ENCODE data around the gene NUDT9.

The NUDT9 gene

GRCh38 chr4:87506974-87507701 is 84.8 kb downstream of the NUDT9 start:
- no peaks in the 10 kb centered on the region for H3K36me3 ChIP-seq
- no peaks in the 10 kb centered on the region for H3K27me3 ChIP-seq
- DNase-seq = no peak
- no peaks in the 10 kb centered on the region for H3K9me3 ChIP-seq
- no peak overlapping the region for H3K4me3 ChIP-seq (ENCODE audit: low read depth, low read length)
- TF ChIP-seq, protein P1, sequence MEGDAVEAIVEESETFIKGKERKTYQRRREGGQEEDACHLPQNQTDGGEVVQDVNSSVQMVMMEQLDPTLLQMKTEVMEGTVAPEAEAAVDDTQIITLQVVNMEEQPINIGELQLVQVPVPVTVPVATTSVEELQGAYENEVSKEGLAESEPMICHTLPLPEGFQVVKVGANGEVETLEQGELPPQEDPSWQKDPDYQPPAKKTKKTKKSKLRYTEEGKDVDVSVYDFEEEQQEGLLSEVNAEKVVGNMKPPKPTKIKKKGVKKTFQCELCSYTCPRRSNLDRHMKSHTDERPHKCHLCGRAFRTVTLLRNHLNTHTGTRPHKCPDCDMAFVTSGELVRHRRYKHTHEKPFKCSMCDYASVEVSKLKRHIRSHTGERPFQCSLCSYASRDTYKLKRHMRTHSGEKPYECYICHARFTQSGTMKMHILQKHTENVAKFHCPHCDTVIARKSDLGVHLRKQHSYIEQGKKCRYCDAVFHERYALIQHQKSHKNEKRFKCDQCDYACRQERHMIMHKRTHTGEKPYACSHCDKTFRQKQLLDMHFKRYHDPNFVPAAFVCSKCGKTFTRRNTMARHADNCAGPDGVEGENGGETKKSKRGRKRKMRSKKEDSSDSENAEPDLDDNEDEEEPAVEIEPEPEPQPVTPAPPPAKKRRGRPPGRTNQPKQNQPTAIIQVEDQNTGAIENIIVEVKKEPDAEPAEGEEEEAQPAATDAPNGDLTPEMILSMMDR (IDR thresholded peaks at IDR 0.05; ENCODE audit: low read depth, low read length) = no peak
- H3K4me1 ChIP-seq = peaks cover 13% of the 10 kb centered on the region
